HEK293 (cell line): ENCODE measurements around the gene IGFBP5.

Experiments used
- CTCF ChIA-PET: fragments of 350-600 bp; formaldehyde crosslinking; extraction: SDS; loops from one replicate; lab custom pipeline; 2021; ENCODE audit warnings: antibody characterized with exemption; lab: Yijun Ruan, JAX
- POLR2A ChIA-PET: fragments of 300-600 bp; formaldehyde crosslinking; extraction: SDS; loops from one replicate; lab custom pipeline; 2020; ENCODE audit warnings: antibody characterized with exemption, inconsistent platforms; lab: Yijun Ruan, JAX
- H3K27ac ChIP-seq: fragments of 200-500 bp; sonication (Bioruptor generic); 2 replicates; pipeline ENCODE4 v1.5.1; 2014; ENCODE audit warnings: low read depth, low read length, control low read depth, inconsistent platforms; ENCODE audit errors: extremely low read depth
- H3K36me3 ChIP-seq, 2 experiments: fragments of 200-500 bp in 1 of 2; sonication (Bioruptor generic) in 1 of 2; 1 replicate in 1 of 2; 2 replicates in 1 of 2; pipeline ENCODE4 v1.5.1; 2014 to 2017; ENCODE audit warnings: inconsistent platforms in 2 of 2, low read length in 2 of 2; ENCODE audit not compliant: control insufficient read depth in 2 of 2, insufficient read depth in 1 of 2
- H3K4me1 ChIP-seq: fragments of 200-500 bp; sonication (Bioruptor generic); 2 replicates; pipeline ENCODE4 v1.5.1; 2014; ENCODE audit warnings: mild to moderate bottlenecking, low read length, inconsistent platforms; ENCODE audit not compliant: control insufficient read depth, insufficient read depth
- H3K4me3 ChIP-seq: 2 replicates; pipeline ENCODE4 v1.5.1; 2011; ENCODE audit warnings: low read depth, mild to moderate bottlenecking, control low read depth, low read length, moderate library complexity
- H3K9me3 ChIP-seq: fragments of 200-500 bp; sonication (Bioruptor generic); 2 replicates; pipeline ENCODE4 v1.5.1; 2014; ENCODE audit warnings: low read depth, low read length, inconsistent platforms; ENCODE audit not compliant: control insufficient read depth, insufficient read depth
- BCL6B ChIP-seq: fragments of 450-650 bp; formaldehyde crosslinking; IDR thresholded peaks from 2 replicates; pipeline ENCODE4 v1.5.1; 2017; ENCODE audit warnings: missing biosample characterization, missing genetic modification characterization
- GFI1B ChIP-seq: fragments of 450-650 bp; formaldehyde crosslinking; IDR thresholded peaks from 2 replicates; pipeline ENCODE4 v1.5.1; 2016; ENCODE audit warnings: missing biosample characterization, missing genetic modification characterization
- INSM2 ChIP-seq: fragments of 450-650 bp; formaldehyde crosslinking; IDR thresholded peaks from 2 replicates; pipeline ENCODE4 v1.5.1; 2016; ENCODE audit warnings: missing biosample characterization, missing genetic modification characterization
- SETDB1 ChIP-seq: IDR thresholded peaks from one replicate; pipeline ENCODE4 v1.6.1; 2017; ENCODE audit warnings: mild to moderate bottlenecking, low read length, moderate library complexity, mixed read lengths; ENCODE audit not compliant: insufficient read length
- WT1 ChIP-seq: fragments of 450-650 bp; formaldehyde crosslinking; IDR thresholded peaks from 2 replicates; pipeline ENCODE4 v1.5.1; 2016; ENCODE audit warnings: missing biosample characterization, missing genetic modification characterization
- ZBTB44 ChIP-seq: fragments of 450-650 bp; IDR thresholded peaks from 2 replicates; pipeline ENCODE4 v1.5.1; 2018; ENCODE audit warnings: missing biosample characterization, mild to moderate bottlenecking, missing genetic modification characterization
- ZBTB48 ChIP-seq: fragments of 450-650 bp; formaldehyde crosslinking; IDR thresholded peaks from 2 replicates; pipeline ENCODE4 v1.5.1; 2016; ENCODE audit warnings: missing biosample characterization, missing genetic modification characterization
- ZNF132 ChIP-seq: fragments of 450-650 bp; formaldehyde crosslinking; IDR thresholded peaks from 2 replicates; pipeline ENCODE4 v1.5.1; 2017; ENCODE audit warnings: missing biosample characterization, missing genetic modification characterization, borderline replicate concordance
- ZNF138 ChIP-seq: fragments of 450-650 bp; formaldehyde crosslinking; IDR thresholded peaks from 2 replicates; pipeline ENCODE4 v1.5.1; 2016; ENCODE audit warnings: missing biosample characterization, missing genetic modification characterization, borderline replicate concordance
- ZNF211 ChIP-seq: fragments of 450-650 bp; formaldehyde crosslinking; IDR thresholded peaks from 2 replicates; pipeline ENCODE4 v1.5.1; 2016; ENCODE audit warnings: low read depth, missing biosample characterization, missing genetic modification characterization
- ZNF23 ChIP-seq: fragments of 450-650 bp; formaldehyde crosslinking; IDR thresholded peaks from 2 replicates; pipeline ENCODE4 v1.5.1; 2016; ENCODE audit warnings: missing biosample characterization, missing genetic modification characterization, borderline replicate concordance
- ZNF398 ChIP-seq: fragments of 450-650 bp; formaldehyde crosslinking; IDR thresholded peaks from 2 replicates; pipeline ENCODE4 v1.5.1; 2017; ENCODE audit warnings: missing biosample characterization, missing genetic modification characterization
- ZNF449 ChIP-seq: fragments of 450-650 bp; formaldehyde crosslinking; IDR thresholded peaks from 2 replicates; pipeline ENCODE4 v1.5.1; 2017; ENCODE audit warnings: missing biosample characterization, mild to moderate bottlenecking, missing genetic modification characterization, moderate library complexity
- ZNF518A ChIP-seq: fragments of 450-650 bp; formaldehyde crosslinking; conservative IDR thresholded peaks from 2 replicates; pipeline ENCODE4 v1.5.1; 2016; ENCODE audit warnings: low read depth, missing biosample characterization, missing genetic modification characterization
- ZNF549 ChIP-seq: fragments of 450-650 bp; IDR thresholded peaks from 2 replicates; pipeline ENCODE4 v1.5.1; 2018; ENCODE audit warnings: missing biosample characterization, missing genetic modification characterization, mild to moderate bottlenecking, inconsistent platforms, moderate library complexity
- ZNF621 ChIP-seq: fragments of 450-650 bp; formaldehyde crosslinking; IDR thresholded peaks from 2 replicates; pipeline ENCODE4 v1.5.1; 2017; ENCODE audit warnings: missing biosample characterization, missing genetic modification characterization
- ZNF654 ChIP-seq: fragments of 450-650 bp; formaldehyde crosslinking; IDR thresholded peaks from 2 replicates; pipeline ENCODE4 v1.5.1; 2016; ENCODE audit warnings: low read depth, missing biosample characterization, missing genetic modification characterization
- ZNF785 ChIP-seq: fragments of 450-650 bp; formaldehyde crosslinking; IDR thresholded peaks from 2 replicates; pipeline ENCODE4 v1.5.1; 2016; ENCODE audit warnings: missing biosample characterization, missing genetic modification characterization

The IGFBP5 gene

GRCh38 chr2:216672466-216672865 is 22.9 kb downstream of the IGFBP5 start (continued):
- TF ChIP-seq ZNF211 = no peak
- TF ChIP-seq ZNF549 (tag by site-specific recombination) = no peak

- POLR2A ChIA-PET = interaction anchor here (0.6 kb wide), 1 partner anchor 54 kb away, joined by 3 read pairs; no protein-coding TSS in a partner anchor
- no peak overlapping the region for H3K4me3 ChIP-seq
- H3K4me1 ChIP-seq = no peaks in the 10 kb centered on the region
- peaks cover 0 to 21% of the 10 kb centered on the region in 2 experiments; a peak in 1 of 3 replicates for H3K36me3 ChIP-seq
- TF ChIP-seq GFI1B (tag by site-specific recombination) (no peak), ZNF518A (tag by site-specific recombination) (no peak), ZBTB48 (tag by site-specific recombination) (no peak), WT1 (tag by site-specific recombination) (no peak), INSM2 (tag by site-specific recombination) (no peak), ZNF23 (no peak), ZNF449 (tag by site-specific recombination) (no peak), BCL6B (tag by site-specific recombination) (no peak), ZNF654 (tag by site-specific recombination) (no peak), ZNF398 (tag by site-specific recombination) (no peak), SETDB1 (no peak), ZNF785 (tag by site-specific recombination) (no peak), ZBTB44 (tag by site-specific recombination) (no peak), ZNF621 (tag by site-specific recombination) (no peak), ZNF138 (tag by site-specific recombination) (no peak), ZNF132 (tag by site-specific recombination) (no peak)
- TF ChIP-seq, all 188 proteins: peak for 0
- no peaks in the 10 kb centered on the region for H3K9me3 ChIP-seq
- CTCF ChIA-PET = interaction anchor here (0.6 to 13.3 kb wide), 4 partner anchors 10 to 604 kb away, joined by 3 to 376 read pairs (median 4); no protein-coding TSS in a partner anchor
- no peak overlapping the region for H3K27ac ChIP-seq
Measured at GRCh38 chr2:216671791-216672343, 23.5 kb downstream of the IGFBP5 start.
